Right lung (tissue), 5 donors: ENCODE measurements around the gene CD22. TPM values are rescaled to one million over a fixed set of nuclear protein-coding genes. Genes with fewer than 3 reads are reported as not detected.

Experiments used
- DNase-seq, 2 donors: peaks; one replicate each; pipeline ENCODE4 v3.0.0-alpha.2; 2013
- polyA plus RNA-seq, 5 donors: library from polyadenylated mRNA; unstranded; fragments of 120-200 nt; gene quantifications; one replicate each; pipeline versions ENCODE4 v1.2.1 to v1.2.3, GENCODE V29; 2013; ENCODE audit warnings: inconsistent platforms in 1 of 5, low replicate concordance in 1 of 5; ENCODE audit not compliant: insufficient read length in 5 of 5, insufficient read depth in 1 of 5

The CD22 gene
- polyA plus RNA-seq, 5 donors = 5.3 to 61.8 (median 8.3) TPM

GRCh38 chr19:35295792-35296462 is 33.1 kb upstream of the CD22 start:
- no peak for DNase-seq

- no peak for DNase-seq
Observed at GRCh38 chr19:35296644-35297514, 32.1 kb upstream of the CD22 start.

GRCh38 chr19:35297515-35297848 is 31.5 kb upstream of the CD22 start:
- DNase-seq = no peak

- no peak for DNase-seq
Observed at GRCh38 chr19:35297922-35298321, 31.1 kb upstream of the CD22 start.

- no peak for DNase-seq
Observed at GRCh38 chr19:35298561-35298972, 30.4 kb upstream of the CD22 start.

- DNase-seq = no peak
Observed at GRCh38 chr19:35299523-35300338, 29.3 kb upstream of the CD22 start.

GRCh38 chr19:35300339-35300649 is 28.7 kb upstream of the CD22 start:
- DNase-seq = no peak

- DNase-seq = no peak
Observed at GRCh38 chr19:35301961-35302360, 27.0 kb upstream of the CD22 start.

GRCh38 chr19:35302446-35302845 is 26.5 kb upstream of the CD22 start:
- no peak for DNase-seq

- DNase-seq = no peak
Observed at GRCh38 chr19:35303357-35303915, 25.6 kb upstream of the CD22 start.

- DNase-seq = no peak
Observed at GRCh38 chr19:35304036-35304435, 25.0 kb upstream of the CD22 start.

- no peak for DNase-seq
Observed at GRCh38 chr19:35305181-35305580, 23.8 kb upstream of the CD22 start.

- no peak for DNase-seq
Observed at GRCh38 chr19:35306473-35307246, 22.3 kb upstream of the CD22 start.

GRCh38 chr19:35307931-35308330 is 21.1 kb upstream of the CD22 start:
- DNase-seq = no peak

- no peak for DNase-seq
Observed at GRCh38 chr19:35308910-35309309, 20.1 kb upstream of the CD22 start.

- DNase-seq = peak; percentile 69 to 73
Observed at GRCh38 chr19:35309481-35310279, 19.3 kb upstream of the CD22 start.

- DNase-seq = no peak
Observed at GRCh38 chr19:35310331-35310730, 18.7 kb upstream of the CD22 start.

GRCh38 chr19:35310811-35311465 is 18.0 kb upstream of the CD22 start:
- DNase-seq = no peak

- DNase-seq = no peak
Observed at GRCh38 chr19:35311901-35312665, 16.9 kb upstream of the CD22 start.
